Body of pancreas (tissue), 4 donors: ENCODE measurements around the gene SAMD7. TPM values are rescaled to one million over a fixed set of nuclear protein-coding genes. Genes with fewer than 3 reads are reported as not detected.

Source experiments
- ATAC-seq: fragments of 150-250 bp; one replicate; pipeline ENCODE4 v1.9.1; 2016
- DNase-seq, 4 donors: peaks; one replicate each; pipeline ENCODE4 v3.0.0-alpha.2; 2019
- H3K27ac ChIP-seq, 4 donors: fragments of 200-600 bp; sonication (generic); 1 replicate in 3 of 4; 2 replicates in 1 of 4; pipeline versions ENCODE4 v1.5.1 to v1.6.1; 2016 to 2019; ENCODE audit warnings: mild to moderate bottlenecking in 1 of 4, mixed read lengths in 1 of 4, moderate library complexity in 1 of 4
- H3K27me3 ChIP-seq, 2 donors: fragments of 200-600 bp; sonication (generic); one replicate each; pipeline ENCODE4 v1.6.0; 2016; ENCODE audit warnings: mild to moderate bottlenecking in 1 of 2
- H3K36me3 ChIP-seq, 2 donors: fragments of 200-600 bp; sonication (generic); replicated peaks in 1 of 2; 2 replicates each; pipeline ENCODE4 v1.5.1; 2016; ENCODE audit warnings: low read depth in 2 of 2; ENCODE audit not compliant: insufficient read depth in 1 of 2
- H3K4me1 ChIP-seq: fragments of 200-600 bp; sonication (generic); one replicate; pipeline ENCODE4 v1.6.0; 2016
- H3K4me3 ChIP-seq, 2 donors: fragments of 200-600 bp; sonication (generic); 1 replicate in 1 of 2; 2 replicates in 1 of 2; pipeline ENCODE4 v1.5.1; 2016 to 2019
- H3K9me3 ChIP-seq, 3 donors: fragments of 200-600 bp; sonication (generic); 1 replicate in 2 of 3; 2 replicates in 1 of 3; pipeline ENCODE4 v1.5.1; 2016
- POLR2A ChIP-seq, 3 donors: fragments of 450-650 bp; IDR thresholded peaks; one replicate each; pipeline ENCODE4 v1.6.1; 2016; ENCODE audit warnings: antibody characterized with exemption in 3 of 3, mild to moderate bottlenecking in 2 of 3
- WGBS, 2 donors: methylation state at CpG; one replicate each; pipeline ENCODE4 v1.1.5; 2017; 5-methylcytosine and 5-hydroxymethylcytosine counted together
- intact Hi-C: fragments of 100-400 bp; cut with DNase I; formaldehyde crosslinking; loops from one replicate; pipeline ENCODE4 v1.15.1; 2023
- total RNA-seq, 2 donors: library from RNA; depleted of rRNA; stranded (reverse); fragments of >200 nt; gene quantifications; one replicate each; pipeline ENCODE4 v1.1.0, GENCODE V29; 2016
- TF ChIP-seq, protein P1 (sequence below), 7 experiments: fragments of 450-650 bp in 4 of 7; fragments of 200-600 bp in 3 of 7; sonication (generic) in 3 of 7; IDR thresholded peaks; one replicate each; pipeline ENCODE4 v1.5.1; 2016 to 2019; ENCODE audit warnings: antibody characterized with exemption in 7 of 7

The SAMD7 gene
- total RNA-seq, 2 donors from 2014 or later: not detected

DNA sequence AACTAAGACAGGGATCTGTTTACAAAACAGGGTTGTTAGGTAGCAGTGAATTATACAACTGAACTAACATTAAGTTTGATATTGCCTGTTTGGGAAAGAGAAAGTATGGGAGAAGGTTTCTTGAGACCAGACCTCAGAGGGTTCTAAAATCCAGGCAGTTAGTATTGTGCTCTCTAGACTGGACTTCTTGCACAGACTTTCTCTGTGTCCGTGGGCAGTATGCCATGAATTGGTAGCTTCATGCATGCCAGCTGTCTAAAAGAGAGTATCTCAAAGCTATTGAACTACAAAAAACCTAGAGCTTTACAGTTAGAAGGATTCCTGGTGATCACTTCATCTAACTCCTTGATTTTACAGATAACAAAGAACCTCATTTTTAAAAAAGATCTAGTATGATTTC is 12.5 kb downstream of the SAMD7 start:
- no peak for TF ChIP-seq POLR2A (IDR thresholded peaks at IDR 0.05)
- TF ChIP-seq, protein P1, sequence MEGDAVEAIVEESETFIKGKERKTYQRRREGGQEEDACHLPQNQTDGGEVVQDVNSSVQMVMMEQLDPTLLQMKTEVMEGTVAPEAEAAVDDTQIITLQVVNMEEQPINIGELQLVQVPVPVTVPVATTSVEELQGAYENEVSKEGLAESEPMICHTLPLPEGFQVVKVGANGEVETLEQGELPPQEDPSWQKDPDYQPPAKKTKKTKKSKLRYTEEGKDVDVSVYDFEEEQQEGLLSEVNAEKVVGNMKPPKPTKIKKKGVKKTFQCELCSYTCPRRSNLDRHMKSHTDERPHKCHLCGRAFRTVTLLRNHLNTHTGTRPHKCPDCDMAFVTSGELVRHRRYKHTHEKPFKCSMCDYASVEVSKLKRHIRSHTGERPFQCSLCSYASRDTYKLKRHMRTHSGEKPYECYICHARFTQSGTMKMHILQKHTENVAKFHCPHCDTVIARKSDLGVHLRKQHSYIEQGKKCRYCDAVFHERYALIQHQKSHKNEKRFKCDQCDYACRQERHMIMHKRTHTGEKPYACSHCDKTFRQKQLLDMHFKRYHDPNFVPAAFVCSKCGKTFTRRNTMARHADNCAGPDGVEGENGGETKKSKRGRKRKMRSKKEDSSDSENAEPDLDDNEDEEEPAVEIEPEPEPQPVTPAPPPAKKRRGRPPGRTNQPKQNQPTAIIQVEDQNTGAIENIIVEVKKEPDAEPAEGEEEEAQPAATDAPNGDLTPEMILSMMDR (IDR thresholded peaks at IDR 0.05): no peak
- H3K9me3 ChIP-seq: no peaks in the 10 kb centered on the region
- H3K27ac ChIP-seq: no peak overlapping the region
- intact Hi-C loops: no loop called here
- no peak overlapping the region for H3K4me3 ChIP-seq
- ATAC-seq (no peak), DNase-seq (no peak)
- no peaks in the 10 kb centered on the region for H3K27me3 ChIP-seq
- no peaks in the 10 kb centered on the region for H3K4me1 ChIP-seq
- 63 to 70% methylated on average over 1 of the region's 1 CpG for WGBS, 2 donors
- H3K36me3 ChIP-seq: no peaks in the 10 kb centered on the region

DNA sequence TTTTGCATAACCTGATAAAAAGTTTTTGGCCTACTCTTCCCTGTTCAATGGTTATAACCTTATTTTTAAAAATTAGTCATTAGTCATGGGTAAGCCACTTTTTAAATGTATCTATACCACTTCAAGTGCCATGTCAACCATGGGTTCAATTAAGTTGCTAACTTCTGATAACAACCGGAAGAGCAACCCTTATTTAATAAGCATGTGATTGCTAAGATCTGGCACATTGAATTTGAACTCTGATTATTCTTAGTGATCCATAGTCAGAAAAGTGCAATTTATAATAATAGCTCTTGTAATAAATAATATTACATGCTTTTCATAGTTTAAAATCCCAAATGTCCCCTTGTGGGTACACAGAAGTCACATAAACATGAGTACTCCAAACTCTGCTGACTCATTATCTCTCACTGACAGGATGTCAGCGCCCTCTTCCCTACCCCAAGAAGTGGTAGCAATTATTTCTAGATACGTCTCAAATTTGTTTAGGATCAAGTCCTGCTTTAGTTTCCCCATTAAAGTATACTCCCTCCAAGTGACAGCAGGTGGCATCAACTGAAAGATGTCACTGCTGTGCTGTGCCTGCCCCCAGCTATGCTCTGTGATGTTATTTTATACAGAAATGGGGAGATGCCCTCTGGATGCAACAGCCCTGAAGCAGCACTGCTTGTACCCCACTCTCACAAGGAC is 18.6 kb downstream of the SAMD7 start:
- no peaks in the 10 kb centered on the region for H3K4me1 ChIP-seq
- H3K4me3 ChIP-seq: no peak overlapping the region
- no peak overlapping the region for H3K27ac ChIP-seq
- H3K9me3 ChIP-seq: no peaks in the 10 kb centered on the region
- ATAC-seq: no peak
- TF ChIP-seq POLR2A (IDR thresholded peaks at IDR 0.05): no peak
- TF ChIP-seq, protein P1 (IDR thresholded peaks at IDR 0.05): no peak
- intact Hi-C loops: no loop called here
- H3K27me3 ChIP-seq: no peaks in the 10 kb centered on the region
- WGBS, 2 donors: 73 to 76% methylated on average over 3 of the region's 3 CpGs
- no peaks in the 10 kb centered on the region for H3K36me3 ChIP-seq
- DNase-seq: no peak

DNA sequence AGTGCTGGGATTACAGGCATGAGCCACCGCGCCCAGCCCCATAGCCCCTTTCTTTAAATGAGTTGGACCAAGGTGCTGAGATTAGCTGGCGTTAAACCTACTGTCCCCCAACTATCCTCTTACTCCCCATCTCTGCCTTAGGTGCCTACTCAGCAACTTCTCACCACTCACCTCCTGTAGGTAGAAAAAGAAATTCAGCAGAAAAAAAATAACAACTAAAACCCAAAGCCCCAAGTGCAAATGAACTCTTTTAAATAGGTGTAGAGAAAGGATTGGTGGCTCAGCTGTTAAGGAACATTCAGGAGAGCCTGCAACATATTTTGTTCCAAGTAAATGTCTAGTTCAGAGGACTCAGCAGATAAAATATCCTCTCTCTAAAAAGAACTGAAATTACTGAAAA is 19.5 kb downstream of the SAMD7 start:
- H3K36me3 ChIP-seq: no peaks in the 10 kb centered on the region
- no peak for TF ChIP-seq POLR2A (IDR thresholded peaks at IDR 0.05)
- TF ChIP-seq, protein P1 (IDR thresholded peaks at IDR 0.05): no peak
- no peak for DNase-seq
- intact Hi-C loops: no loop called here
- H3K27me3 ChIP-seq: no peaks in the 10 kb centered on the region
- H3K9me3 ChIP-seq: no peaks in the 10 kb centered on the region
- WGBS, 2 donors: 94 to 96% methylated on average over 3 of the region's 3 CpGs
- H3K27ac ChIP-seq: no peak overlapping the region
- no peak overlapping the region for H3K4me3 ChIP-seq
- no peak for ATAC-seq
- H3K4me1 ChIP-seq: no peaks in the 10 kb centered on the region

DNA sequence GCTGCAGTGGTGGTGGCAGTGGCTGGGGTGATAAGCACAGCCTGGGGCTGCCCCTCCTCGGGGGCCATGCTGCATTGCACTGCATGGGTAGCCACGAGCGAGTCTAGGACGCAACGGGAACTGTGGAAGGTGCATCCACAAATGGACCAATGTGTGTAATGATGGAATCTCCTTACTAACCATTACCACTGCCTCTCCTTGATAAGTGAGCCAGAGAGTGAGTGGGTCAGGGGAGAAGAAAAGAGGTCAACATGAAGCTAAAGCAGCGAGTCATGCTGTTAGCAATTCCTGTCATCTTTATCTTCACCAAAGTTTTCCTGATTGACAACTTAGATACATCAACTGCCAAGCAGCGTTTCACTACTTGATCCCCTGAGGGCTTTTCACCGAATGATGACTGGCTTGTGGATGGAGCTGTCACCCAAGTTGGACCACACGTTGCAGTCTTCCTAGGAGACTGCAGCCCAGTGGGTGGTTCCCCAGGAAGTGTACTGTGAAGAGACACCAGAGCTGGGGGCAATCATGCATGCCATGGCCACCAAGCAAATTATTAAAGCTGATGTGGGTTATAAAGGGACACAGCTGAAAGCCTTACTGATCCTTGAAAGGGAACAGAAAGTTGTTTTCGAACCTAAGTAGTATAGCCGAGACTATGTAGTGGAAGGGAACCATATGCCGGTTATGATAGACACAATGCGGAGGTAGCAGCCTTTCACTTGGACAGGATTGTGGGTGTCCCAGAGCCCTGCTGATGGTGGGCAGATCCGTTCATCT is 20.6 kb downstream of the SAMD7 start:
- Histone ChIP-seq H3K36me3 (no peaks in the 10 kb centered on the region), H3K27ac (no peak overlapping the region), H3K27me3 (no peaks in the 10 kb centered on the region), H3K9me3 (no peaks in the 10 kb centered on the region), H3K4me1 (no peaks in the 10 kb centered on the region), H3K4me3 (no peak overlapping the region)
- no peak for TF ChIP-seq POLR2A (IDR thresholded peaks at IDR 0.05)
- TF ChIP-seq, protein P1 (IDR thresholded peaks at IDR 0.05): no peak
- intact Hi-C loops: no loop called here
- ATAC-seq: no peak
- DNase-seq: no peak
- 80 to 81% methylated on average over 14 of the region's 14 CpGs for WGBS, 2 donors
